Keratinocyte (primary cell): Measurements from ENCODE around the gene PPM1B.

Experiments
- CTCF ChIP-seq, 3 experiments: IDR thresholded peaks in 1 of 3; conservative IDR thresholded peaks in 1 of 3; optimal IDR thresholded peaks in 1 of 3; 2 replicates in 2 of 3; 3 replicates in 1 of 3; pipeline versions ENCODE3 to v1.5.1; 2011; ENCODE audit warnings: low read length in 3 of 3, mild to moderate bottlenecking in 3 of 3, moderate library complexity in 2 of 3, control low read depth in 1 of 3, inconsistent platforms in 1 of 3; ENCODE audit not compliant: insufficient read depth in 2 of 3; ENCODE audit errors: extremely low read depth in 1 of 3
- EZH2 ChIP-seq: IDR thresholded peaks from one replicate; pipeline ENCODE4 v1.6.1; 2012; ENCODE audit warnings: inconsistent platforms, mild to moderate bottlenecking, low read length, moderate library complexity

- TF ChIP-seq CTCF (optimal IDR thresholded peaks at IDR 0.05 in 1 of 3, IDR thresholded peaks at IDR 0.05 in 1 of 3, conservative IDR thresholded peaks at IDR 0.05 in 1 of 3; ENCODE audit: extremely low read depth in 1 of 3, insufficient read depth in 2 of 3, low read length in 3 of 3) (no peak), EZH2 (no peak)
Measured at GRCh38 chr2:44205169-44205568, 36.5 kb downstream of the PPM1B start.
